A549 (cell line): ENCODE data around the gene ANKRD63. TPM values are rescaled to one million over a fixed set of nuclear protein-coding genes. Genes with fewer than 3 reads are reported as not detected.

ENCODE experiments used
- ATAC-seq, 2 experiments: fragments of 200-7000 bp in 1 of 2; fragments of >200 bp in 1 of 2; cut with Nextera tagmentation in 1 of 2; cut with Tn5 transposase in 1 of 2; 3 replicates each; pipeline versions ENCODE4 v1.8.0 to v1.9.1; 2018 to 2020; ENCODE audit warnings: mild to moderate bottlenecking in 1 of 2, moderate library complexity in 1 of 2
- CTCF ChIA-PET: fragments of 300-600 bp; sonication (Branson Sonifier 250); formaldehyde crosslinking; extraction: SDS; loops from one replicate; lab custom pipeline; 2021; ENCODE audit warnings: antibody characterized with exemption, inconsistent platforms; lab: Yijun Ruan, JAX
- POLR2A ChIA-PET: fragments of 350-600 bp; formaldehyde crosslinking; extraction: SDS; loops from one replicate; lab custom pipeline; 2021; ENCODE audit warnings: antibody characterized with exemption, inconsistent platforms; lab: Yijun Ruan, JAX
- DNase-seq, 2 experiments: peaks; one replicate each; pipeline versions ENCODE4 v3.0.0 to v3.0.0-alpha.2; 2011 to 2016; ENCODE audit warnings: low read depth in 1 of 2, low spot score in 1 of 2
- FAIRE-seq: peaks from 2 replicates; lab custom pipeline; 2011; peaks lifted over from hg19 to GRCh38; lab: Jason Lieb, UNC
- H3K27ac ChIP-seq, 2 experiments: fragments of >200 bp; sonication (Bioruptor Twin); formaldehyde crosslinking; 3 replicates each; pipeline ENCODE4 v1.5.1; 2016 to 2017
- H3K4me1 ChIP-seq: fragments of >200 bp; sonication (Bioruptor Twin); formaldehyde crosslinking; 3 replicates; pipeline ENCODE4 v1.6.1; 2016
- H3K4me2 ChIP-seq: fragments of >200 bp; sonication (Bioruptor Twin); formaldehyde crosslinking; 3 replicates; pipeline ENCODE4 v1.6.1; 2016
- H3K4me3 ChIP-seq: fragments of >200 bp; sonication (Bioruptor Twin); formaldehyde crosslinking; 3 replicates; pipeline ENCODE4 v1.5.1; 2016
- H3K9me3 ChIP-seq: fragments of >200 bp; sonication (Bioruptor Twin); formaldehyde crosslinking; 3 replicates; pipeline ENCODE4 v1.6.1; 2016
- CBX2 ChIP-seq: fragments of 200-600 bp; sonication (generic); IDR thresholded peaks from 2 replicates; pipeline ENCODE4 v1.6.1; 2016; ENCODE audit warnings: low read depth, mild to moderate bottlenecking, borderline replicate concordance
- CEBPB ChIP-seq, 2 experiments: fragments of >200 bp in 1 of 2; sonication (Bioruptor Twin) in 1 of 2; formaldehyde crosslinking in 1 of 2; IDR thresholded peaks; 2 replicates each; pipeline ENCODE4 v1.6.1; 2012 to 2016
- CHD4 ChIP-seq: fragments of 200-600 bp; sonication (generic); IDR thresholded peaks from 2 replicates; pipeline ENCODE4 v1.6.1; 2016; ENCODE audit warnings: antibody characterized with exemption, mild to moderate bottlenecking, borderline replicate concordance
- EHMT2 ChIP-seq: fragments of 200-600 bp; sonication (generic); IDR thresholded peaks from 2 replicates; pipeline ENCODE4 v1.6.1; 2016; ENCODE audit warnings: antibody characterized with exemption, low read depth, mild to moderate bottlenecking, moderate library complexity
- EP300 ChIP-seq, 2 experiments: fragments of >200 bp; sonication (Bioruptor Twin); formaldehyde crosslinking; IDR thresholded peaks; 2 replicates in 1 of 2; 3 replicates in 1 of 2; pipeline ENCODE4 v1.6.1; 2016 to 2017
- FOSL2 ChIP-seq, 2 experiments: fragments of 450-650 bp in 1 of 2; fragments of >200 bp in 1 of 2; sonication (Bioruptor Twin) in 1 of 2; formaldehyde crosslinking; IDR thresholded peaks; 2 replicates each; pipeline versions ENCODE4 v1.5.0 to v1.6.1; 2016 to 2020; ENCODE audit warnings: mild to moderate bottlenecking in 1 of 2, moderate library complexity in 1 of 2
- FOXS1 ChIP-seq: fragments of 250-450 bp; sonication (Bioruptor Pico); IDR thresholded peaks from 2 replicates; pipeline ENCODE4 v1.5.0; 2020; ENCODE audit warnings: mild to moderate bottlenecking, moderate library complexity
- GATA3 ChIP-seq: IDR thresholded peaks from 2 replicates; pipeline ENCODE4 v1.6.1; 2012; ENCODE audit warnings: borderline replicate concordance
- HEYL ChIP-seq: fragments of 250-450 bp; sonication (Bioruptor Pico); IDR thresholded peaks from 2 replicates; pipeline ENCODE4 v1.8.0; 2021; ENCODE audit warnings: mild to moderate bottlenecking, moderate library complexity
- HOXA7 ChIP-seq: fragments of 250-450 bp; sonication (Bioruptor Pico); IDR thresholded peaks from 2 replicates; pipeline ENCODE4 v1.5.0; 2020; ENCODE audit warnings: mild to moderate bottlenecking, moderate library complexity
- HOXB13 ChIP-seq: fragments of 250-450 bp; sonication (Bioruptor Pico); IDR thresholded peaks from 2 replicates; pipeline ENCODE4 v1.5.0; 2020; ENCODE audit warnings: low read depth, mild to moderate bottlenecking, moderate library complexity
- JUNB ChIP-seq: fragments of >200 bp; sonication (Bioruptor Twin); formaldehyde crosslinking; IDR thresholded peaks from 2 replicates; pipeline ENCODE4 v1.6.1; 2016
- KDM1A ChIP-seq: fragments of 200-600 bp; sonication (generic); IDR thresholded peaks from 2 replicates; pipeline ENCODE4 v1.6.1; 2016; ENCODE audit warnings: low read depth, mild to moderate bottlenecking
- KDM5A ChIP-seq: fragments of 200-600 bp; sonication (generic); IDR thresholded peaks from 2 replicates; pipeline ENCODE4 v1.6.1; 2016; ENCODE audit warnings: antibody characterized with exemption, mild to moderate bottlenecking
- MAFK ChIP-seq: fragments of 450-650 bp; IDR thresholded peaks from 2 replicates; pipeline ENCODE4 v1.6.1; 2014; ENCODE audit not compliant: partially characterized antibody
- NFE2L2 ChIP-seq: fragments of 150-350 bp; conservative IDR thresholded peaks from 2 replicates; pipeline ENCODE4 v1.6.1; 2014; ENCODE audit warnings: low read length
- NPAS2 ChIP-seq: fragments of 250-450 bp; sonication (Bioruptor Pico); IDR thresholded peaks from 2 replicates; pipeline ENCODE4 v1.8.0; 2022; ENCODE audit warnings: mild to moderate bottlenecking, moderate library complexity, borderline replicate concordance
- PHF8 ChIP-seq: fragments of 200-600 bp; sonication (generic); IDR thresholded peaks from 2 replicates; pipeline ENCODE4 v1.6.1; 2016; ENCODE audit warnings: low read depth, mild to moderate bottlenecking, antibody characterized with exemption, moderate library complexity, borderline replicate concordance
- RNF2 ChIP-seq: fragments of 200-600 bp; sonication (generic); IDR thresholded peaks from 2 replicates; pipeline ENCODE4 v1.6.1; 2016; ENCODE audit warnings: low read depth, mild to moderate bottlenecking, antibody characterized with exemption, moderate library complexity, borderline replicate concordance
- SMC3 ChIP-seq: fragments of >200 bp; sonication (Bioruptor Twin); formaldehyde crosslinking; IDR thresholded peaks from 3 replicates; pipeline ENCODE4 v1.6.1; 2018; ENCODE audit warnings: inconsistent platforms
- ZC3H11A ChIP-seq: fragments of 450-650 bp; IDR thresholded peaks from 2 replicates; pipeline ENCODE4 v1.6.1; 2014; ENCODE audit warnings: antibody characterized with exemption, mild to moderate bottlenecking
- WGBS: methylation state at CpG from one replicate; pipeline ENCODE4 v1.1.6; 2017; ENCODE audit errors: missing lambda C conversion rate; 5-methylcytosine and 5-hydroxymethylcytosine counted together
- polyA plus RNA-seq, 4 experiments: library from polyadenylated mRNA; depleted of rRNA in 3 of 4; stranded (reverse); fragments of >200 nt; fragmentation: RNase III in 1 of 4; extraction: RNeasy Plus Mini Kit Qiagen cat#74134 plus additional on column Dnase treatment in 1 of 4; gene quantifications; 2 replicates in 3 of 4; 3 replicates in 1 of 4; pipeline ENCODE4 v1.2.3, GENCODE V29; 2011 to 2017
- TF ChIP-seq, protein P1 (sequence below): IDR thresholded peaks from 2 replicates; pipeline ENCODE4 v1.6.1; 2012
- TF ChIP-seq, protein P2 (sequence below): fragments of 450-650 bp; IDR thresholded peaks from 2 replicates; pipeline ENCODE4 v1.6.1; 2014; ENCODE audit warnings: antibody characterized with exemption
- TF ChIP-seq, protein P3 (sequence below): fragments of 200-600 bp; sonication (generic); IDR thresholded peaks from 2 replicates; pipeline ENCODE4 v1.6.1; 2016; ENCODE audit warnings: antibody characterized with exemption, mild to moderate bottlenecking, moderate library complexity
- TF ChIP-seq, protein P4 (sequence below): IDR thresholded peaks from 2 replicates; pipeline ENCODE4 v1.6.1; 2012; ENCODE audit warnings: low read depth, borderline replicate concordance

Gene ANKRD63
- polyA plus RNA-seq, 2 of the 4 experiments (the other 2 are of a cell fraction), result 0.25 TPM; not detected in 1

DNA sequence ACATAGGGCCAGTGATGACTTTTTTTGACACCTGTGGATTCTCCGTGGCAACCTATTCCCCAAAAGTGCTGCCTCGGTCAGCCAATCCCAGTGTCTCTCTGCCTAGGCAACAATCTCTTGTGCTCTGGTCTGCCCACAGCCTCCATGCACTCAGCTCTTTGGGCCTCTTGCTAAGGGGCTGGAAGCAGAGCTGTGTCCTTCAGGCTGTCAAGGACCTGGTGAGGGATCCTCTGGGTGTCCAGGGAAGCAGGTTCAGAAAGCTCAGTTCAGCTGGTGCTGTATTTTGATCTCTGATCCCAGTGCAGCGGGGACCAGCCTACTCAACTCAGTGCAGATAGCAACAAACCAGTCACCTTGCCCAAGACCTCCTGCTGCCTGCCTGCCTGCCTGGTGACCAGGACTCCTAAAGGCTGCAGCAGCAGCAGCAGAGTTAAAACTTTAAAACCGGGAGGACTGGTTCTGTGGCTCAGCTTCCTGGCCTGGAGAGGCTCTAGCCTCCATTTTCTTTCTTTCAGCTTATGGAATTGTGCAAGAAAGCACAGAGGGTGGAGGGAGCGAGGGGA, 37.8 kb downstream of the ANKRD63 start:
- no peaks in the 10 kb centered on the region for H3K4me1 ChIP-seq
- H3K4me2 ChIP-seq, result no peak overlapping the region
- DNase-seq, result no peak
- FAIRE-seq, result no peak
- POLR2A ChIA-PET, result no interaction called here
- no peaks in the 10 kb centered on the region for H3K9me3 ChIP-seq
- TF ChIP-seq PHF8 (no peak), KDM1A (no peak), MAFK (no peak), EHMT2 (no peak), NPAS2 (CRISPR knock-in tag) (no peak), SMC3 (no peak), CBX2 (no peak), ZC3H11A (no peak), CHD4 (no peak), HOXB13 (CRISPR knock-in tag) (no peak), JUNB (no peak), HEYL (CRISPR knock-in tag) (no peak), KDM5A (no peak)
- TF ChIP-seq, protein P1, sequence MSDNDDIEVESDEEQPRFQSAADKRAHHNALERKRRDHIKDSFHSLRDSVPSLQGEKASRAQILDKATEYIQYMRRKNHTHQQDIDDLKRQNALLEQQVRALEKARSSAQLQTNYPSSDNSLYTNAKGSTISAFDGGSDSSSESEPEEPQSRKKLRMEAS, result no peak
- TF ChIP-seq, protein P2, sequence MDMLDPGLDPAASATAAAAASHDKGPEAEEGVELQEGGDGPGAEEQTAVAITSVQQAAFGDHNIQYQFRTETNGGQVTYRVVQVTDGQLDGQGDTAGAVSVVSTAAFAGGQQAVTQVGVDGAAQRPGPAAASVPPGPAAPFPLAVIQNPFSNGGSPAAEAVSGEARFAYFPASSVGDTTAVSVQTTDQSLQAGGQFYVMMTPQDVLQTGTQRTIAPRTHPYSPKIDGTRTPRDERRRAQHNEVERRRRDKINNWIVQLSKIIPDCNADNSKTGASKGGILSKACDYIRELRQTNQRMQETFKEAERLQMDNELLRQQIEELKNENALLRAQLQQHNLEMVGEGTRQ, result no peak
- no peak for ATAC-seq
- CTCF ChIA-PET, result interaction anchor here (0.7 to 16.4 kb wide), 4 partner anchors 11 to 34 kb away, joined by 3 to 144 read pairs (median 6); no protein-coding TSS in a partner anchor
- WGBS, result 75% methylated on average over 3 of the region's 5 CpGs
- no peak overlapping the region for H3K27ac ChIP-seq
- no peak overlapping the region for H3K4me3 ChIP-seq

DNA sequence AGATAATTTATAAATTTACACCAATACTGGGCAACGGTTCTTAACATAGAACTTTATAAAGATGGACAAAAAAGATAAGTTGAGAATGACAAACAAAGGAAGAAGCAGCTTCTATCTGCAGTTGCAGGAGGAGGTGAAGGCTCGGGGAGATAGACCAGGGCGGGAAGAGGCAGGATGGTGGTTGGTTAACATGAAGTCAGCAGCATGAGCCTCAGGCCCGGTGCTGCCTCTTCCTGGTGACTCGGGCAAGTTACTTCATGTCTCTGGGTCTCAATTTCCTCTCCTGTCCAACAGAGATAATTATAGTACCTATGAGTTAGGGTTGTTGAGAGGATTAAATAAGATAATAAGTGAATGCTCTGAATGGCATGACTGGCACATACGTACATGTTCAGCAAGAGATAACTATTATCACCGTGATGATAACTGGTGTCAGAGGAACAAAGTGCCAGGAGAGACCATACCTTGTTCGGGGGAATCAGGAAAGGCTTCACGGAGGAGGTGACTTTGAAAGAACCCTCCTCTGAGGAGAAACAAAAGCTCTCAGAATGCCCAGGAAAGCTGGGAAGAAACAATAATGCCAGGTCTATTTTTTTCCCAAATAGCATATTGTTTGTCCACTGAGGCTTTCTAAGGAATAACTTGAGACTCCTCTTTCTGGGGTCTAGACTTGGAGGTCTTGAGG, 39.6 kb downstream of the ANKRD63 start:
- Histone ChIP-seq H3K4me2 (no peak overlapping the region), H3K9me3 (no peaks in the 10 kb centered on the region), H3K4me1 (peaks cover 9% of the 10 kb centered on the region)
- POLR2A ChIA-PET, result no interaction called here
- TF ChIP-seq NFE2L2 (0 out of 2 replicates have a peak, but pooled peaks have one; percentile 3), CBX2 (no peak)
- TF ChIP-seq, all 56 proteins: peak for 1
- FAIRE-seq (no peak), ATAC-seq (no peak), DNase-seq (no peak)
- CTCF ChIA-PET, result interaction anchor here (0.6 to 16.4 kb wide), 5 partner anchors 26 to 1803 kb away, joined by 3 to 144 read pairs (median 4); no protein-coding TSS in a partner anchor
- no peak overlapping the region for H3K27ac ChIP-seq
- no peak overlapping the region for H3K4me3 ChIP-seq
- WGBS, result 64% methylated on average over 9 of the region's 9 CpGs

DNA sequence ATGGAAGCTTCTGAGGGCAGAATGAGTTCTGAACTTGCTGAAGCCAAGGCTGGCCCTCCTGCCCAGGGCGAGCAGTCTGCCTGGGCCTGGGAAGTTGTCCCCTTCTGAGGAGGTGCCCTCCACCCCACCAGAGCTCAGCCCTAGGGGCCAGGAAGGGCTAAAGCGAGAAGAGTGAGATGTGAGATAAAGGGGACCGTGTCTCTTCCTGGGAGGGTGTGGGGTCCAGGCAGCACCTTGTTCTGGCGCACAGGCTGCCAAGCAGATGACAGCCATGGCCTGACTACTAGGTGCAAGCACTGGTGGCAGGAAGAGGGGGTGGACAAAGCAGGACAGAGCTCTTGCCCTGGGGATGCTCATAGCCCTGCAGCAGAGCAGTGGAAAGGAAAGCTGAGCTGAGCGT, 40.3 kb downstream of the ANKRD63 start:
- peaks cover 9% of the 10 kb centered on the region for H3K4me1 ChIP-seq

More for the DNA sequence above, 40.3 kb downstream of the ANKRD63 start:
- POLR2A ChIA-PET, result no interaction called here
- Histone ChIP-seq H3K27ac (no peak overlapping the region), H3K9me3 (no peaks in the 10 kb centered on the region), H3K4me3 (no peak overlapping the region), H3K4me2 (no peak overlapping the region)
- ATAC-seq (no peak), FAIRE-seq (no peak), DNase-seq (no peak)
- CTCF ChIA-PET, result interaction anchor here (0.6 to 16.4 kb wide), 6 partner anchors 25 to 1803 kb away, joined by 3 to 144 read pairs (median 4); no protein-coding TSS in a partner anchor
- 81% methylated on average over 2 of the region's 5 CpGs for WGBS
- TF ChIP-seq CEBPB (IDR thresholded peaks at IDR 0.05), result no peak
- TF ChIP-seq FOSL2 (IDR thresholded peaks at IDR 0.05), result no peak
- TF ChIP-seq FOSL2 (CRISPR knock-in tag; IDR thresholded peaks at IDR 0.05), result no peak
- TF ChIP-seq, protein P3, sequence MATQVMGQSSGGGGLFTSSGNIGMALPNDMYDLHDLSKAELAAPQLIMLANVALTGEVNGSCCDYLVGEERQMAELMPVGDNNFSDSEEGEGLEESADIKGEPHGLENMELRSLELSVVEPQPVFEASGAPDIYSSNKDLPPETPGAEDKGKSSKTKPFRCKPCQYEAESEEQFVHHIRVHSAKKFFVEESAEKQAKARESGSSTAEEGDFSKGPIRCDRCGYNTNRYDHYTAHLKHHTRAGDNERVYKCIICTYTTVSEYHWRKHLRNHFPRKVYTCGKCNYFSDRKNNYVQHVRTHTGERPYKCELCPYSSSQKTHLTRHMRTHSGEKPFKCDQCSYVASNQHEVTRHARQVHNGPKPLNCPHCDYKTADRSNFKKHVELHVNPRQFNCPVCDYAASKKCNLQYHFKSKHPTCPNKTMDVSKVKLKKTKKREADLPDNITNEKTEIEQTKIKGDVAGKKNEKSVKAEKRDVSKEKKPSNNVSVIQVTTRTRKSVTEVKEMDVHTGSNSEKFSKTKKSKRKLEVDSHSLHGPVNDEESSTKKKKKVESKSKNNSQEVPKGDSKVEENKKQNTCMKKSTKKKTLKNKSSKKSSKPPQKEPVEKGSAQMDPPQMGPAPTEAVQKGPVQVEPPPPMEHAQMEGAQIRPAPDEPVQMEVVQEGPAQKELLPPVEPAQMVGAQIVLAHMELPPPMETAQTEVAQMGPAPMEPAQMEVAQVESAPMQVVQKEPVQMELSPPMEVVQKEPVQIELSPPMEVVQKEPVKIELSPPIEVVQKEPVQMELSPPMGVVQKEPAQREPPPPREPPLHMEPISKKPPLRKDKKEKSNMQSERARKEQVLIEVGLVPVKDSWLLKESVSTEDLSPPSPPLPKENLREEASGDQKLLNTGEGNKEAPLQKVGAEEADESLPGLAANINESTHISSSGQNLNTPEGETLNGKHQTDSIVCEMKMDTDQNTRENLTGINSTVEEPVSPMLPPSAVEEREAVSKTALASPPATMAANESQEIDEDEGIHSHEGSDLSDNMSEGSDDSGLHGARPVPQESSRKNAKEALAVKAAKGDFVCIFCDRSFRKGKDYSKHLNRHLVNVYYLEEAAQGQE, result no peak
- TF ChIP-seq EP300 (IDR thresholded peaks at IDR 0.05), result no peak
- no peak for TF ChIP-seq HOXA7 (CRISPR knock-in tag)
- TF ChIP-seq, protein P4, sequence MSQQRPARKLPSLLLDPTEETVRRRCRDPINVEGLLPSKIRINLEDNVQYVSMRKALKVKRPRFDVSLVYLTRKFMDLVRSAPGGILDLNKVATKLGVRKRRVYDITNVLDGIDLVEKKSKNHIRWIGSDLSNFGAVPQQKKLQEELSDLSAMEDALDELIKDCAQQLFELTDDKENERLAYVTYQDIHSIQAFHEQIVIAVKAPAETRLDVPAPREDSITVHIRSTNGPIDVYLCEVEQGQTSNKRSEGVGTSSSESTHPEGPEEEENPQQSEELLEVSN, result no peak
- no peak for TF ChIP-seq FOXS1 (CRISPR knock-in tag)
- no peak for TF ChIP-seq GATA3
- TF ChIP-seq, protein P1, result no peak
- TF ChIP-seq CHD4, result no peak
- TF ChIP-seq RNF2, result no peak
- TF ChIP-seq JUNB, result no peak
